ENCODE results near the gene LTN1. TPM values are rescaled to one million over a fixed set of nuclear protein-coding genes. Genes with fewer than 3 reads are reported as not detected.

LTN1 gene
- total and polyA plus RNA-seq, 2 donors from 2014 or later: 3.6 to 25.0 TPM

DNA sequence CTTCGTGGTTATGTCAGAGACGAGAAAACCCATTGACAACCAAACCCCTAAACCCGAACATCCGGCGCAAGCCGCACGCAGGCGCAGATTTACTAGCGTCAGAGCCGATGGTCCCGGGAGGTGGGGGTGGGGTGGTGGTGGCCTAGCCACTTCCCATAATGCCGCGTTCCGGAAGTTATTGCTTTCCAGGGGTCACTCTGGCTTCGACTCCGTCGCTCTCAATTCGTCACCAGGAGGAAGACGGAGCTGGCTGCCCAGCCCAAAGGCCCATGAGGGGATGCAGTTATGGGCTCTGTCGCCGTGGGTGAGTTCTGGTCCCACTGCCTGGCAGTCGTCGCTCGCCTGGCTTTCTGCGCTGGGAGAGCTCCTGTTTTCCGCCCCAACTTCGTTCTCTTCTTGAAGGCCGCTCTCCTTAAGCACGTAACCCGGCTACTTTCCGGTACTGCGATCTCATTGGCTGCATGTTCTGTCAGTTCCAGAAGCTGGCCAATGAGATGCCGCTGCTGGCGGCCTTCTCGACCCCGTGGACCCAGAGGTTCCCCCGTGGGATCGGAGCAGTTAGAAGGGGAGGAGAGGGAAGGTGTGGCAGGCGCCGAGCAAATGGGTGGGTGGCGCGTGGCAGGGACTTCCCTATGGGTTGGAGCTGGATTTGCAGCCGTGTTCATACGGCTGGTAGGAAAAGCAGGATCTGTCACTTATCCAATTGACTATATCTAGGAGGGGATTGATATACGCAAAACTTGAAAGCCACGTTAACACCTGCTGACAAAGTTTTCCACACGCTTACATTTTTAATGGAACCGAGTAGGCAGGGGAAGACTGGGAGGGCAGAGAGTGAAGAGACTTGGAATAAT, 32.0 kb upstream of the LTN1 start, which contains the start of gene USP16:
Gene USP16 (plus strand): TSS at position 195 of the 854 bp plus-strand sequence. CDS start 3,246 bp downstream, outside the sequence.
- Histone ChIP-seq H3K27ac (ENCODE audit: low read depth in 2 of 2, low read length in 2 of 2) (peak within 1 kb of the TSS; percentile 99 to 100), H3K9me3 (ENCODE audit: control insufficient read depth in 2 of 3, insufficient read depth in 1 of 3, low read length in 3 of 3) (no peaks in the 10 kb centered on the region), H3K4me1 (ENCODE audit: control insufficient read depth in 2 of 3, insufficient read depth in 2 of 3, low read depth in 1 of 3, low read length in 3 of 3) (peaks cover 0 to 6% (median 5%) of the 10 kb centered on the region in 3 donors), H3K4me3 (ENCODE audit: low read length in 3 of 3) (peak within 1 kb of the TSS; percentile 90 to 94 (median 94)), H3K27me3 (ENCODE audit: control insufficient read depth, insufficient read depth, low read length) (no peaks in the 10 kb centered on the region), H3K36me3 (ENCODE audit: control insufficient read depth in 2 of 3, insufficient read depth in 3 of 3, low read length in 3 of 3) (no peaks in the 10 kb centered on the region), H3K9ac (ENCODE audit: low read length in 3 of 3) (peak within 1 kb of the TSS; percentile 87 to 97 (median 91))
- FAIRE-seq (peak; percentile 27), DNase-seq (peak; percentile 97 to 99 (median 98))
- intact Hi-C loops (cut with DNase I): no loop called here
- TF ChIP-seq, protein P1, sequence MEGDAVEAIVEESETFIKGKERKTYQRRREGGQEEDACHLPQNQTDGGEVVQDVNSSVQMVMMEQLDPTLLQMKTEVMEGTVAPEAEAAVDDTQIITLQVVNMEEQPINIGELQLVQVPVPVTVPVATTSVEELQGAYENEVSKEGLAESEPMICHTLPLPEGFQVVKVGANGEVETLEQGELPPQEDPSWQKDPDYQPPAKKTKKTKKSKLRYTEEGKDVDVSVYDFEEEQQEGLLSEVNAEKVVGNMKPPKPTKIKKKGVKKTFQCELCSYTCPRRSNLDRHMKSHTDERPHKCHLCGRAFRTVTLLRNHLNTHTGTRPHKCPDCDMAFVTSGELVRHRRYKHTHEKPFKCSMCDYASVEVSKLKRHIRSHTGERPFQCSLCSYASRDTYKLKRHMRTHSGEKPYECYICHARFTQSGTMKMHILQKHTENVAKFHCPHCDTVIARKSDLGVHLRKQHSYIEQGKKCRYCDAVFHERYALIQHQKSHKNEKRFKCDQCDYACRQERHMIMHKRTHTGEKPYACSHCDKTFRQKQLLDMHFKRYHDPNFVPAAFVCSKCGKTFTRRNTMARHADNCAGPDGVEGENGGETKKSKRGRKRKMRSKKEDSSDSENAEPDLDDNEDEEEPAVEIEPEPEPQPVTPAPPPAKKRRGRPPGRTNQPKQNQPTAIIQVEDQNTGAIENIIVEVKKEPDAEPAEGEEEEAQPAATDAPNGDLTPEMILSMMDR (IDR thresholded peaks at IDR 0.05; ENCODE audit: borderline replicate concordance, extremely low read depth, insufficient read depth): no peak

DNA sequence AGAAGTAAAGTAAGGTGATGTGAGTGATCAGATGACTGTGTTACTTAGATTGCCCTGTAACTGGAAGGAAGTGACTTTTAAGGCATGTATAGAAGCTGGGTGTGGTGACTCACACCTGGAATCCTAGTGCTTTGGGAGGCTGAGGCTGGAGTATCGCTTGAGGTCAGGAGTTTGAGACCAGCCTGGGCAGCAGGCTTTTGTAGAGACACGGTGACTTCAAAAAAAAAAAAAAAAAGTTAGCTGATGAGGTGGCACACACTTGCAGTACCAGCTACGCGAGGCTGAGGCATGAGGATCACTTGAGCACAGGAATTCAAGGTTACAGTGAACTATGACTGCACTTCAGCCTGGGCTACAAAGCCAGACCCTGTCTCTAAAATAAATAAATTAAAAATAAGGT, 29.5 kb upstream of the LTN1 start:
- no peaks in the 10 kb centered on the region for H3K27me3 ChIP-seq (ENCODE audit: control insufficient read depth, insufficient read depth, low read length)
- TF ChIP-seq, protein P1 (IDR thresholded peaks at IDR 0.05; ENCODE audit: borderline replicate concordance, extremely low read depth, insufficient read depth): no peak
- H3K9me3 ChIP-seq (ENCODE audit: control insufficient read depth in 2 of 3, insufficient read depth in 1 of 3, low read length in 3 of 3): no peaks in the 10 kb centered on the region
- H3K36me3 ChIP-seq (ENCODE audit: control insufficient read depth in 2 of 3, insufficient read depth in 3 of 3, low read length in 3 of 3): no peaks in the 10 kb centered on the region
- peaks cover 0 to 17% (median 5%) of the 10 kb centered on the region in 3 donors for H3K4me1 ChIP-seq (ENCODE audit: control insufficient read depth in 2 of 3, insufficient read depth in 2 of 3, low read depth in 1 of 3, low read length in 3 of 3)
- no peak overlapping the region for H3K4me3 ChIP-seq (ENCODE audit: low read length in 3 of 3)
- H3K27ac ChIP-seq (ENCODE audit: low read depth in 2 of 2, low read length in 2 of 2): no peak overlapping the region
- no peak overlapping the region for H3K9ac ChIP-seq (ENCODE audit: low read length in 3 of 3)
- intact Hi-C loops (cut with DNase I): no loop called here
- DNase-seq (no peak), FAIRE-seq (no peak)

- H3K4me3 ChIP-seq (ENCODE audit: low read length in 3 of 3): peak overlapping the region; percentile 86 to 97 (median 95)
- H3K4me1 ChIP-seq (ENCODE audit: control insufficient read depth in 2 of 3, insufficient read depth in 2 of 3, low read depth in 1 of 3, low read length in 3 of 3): peaks cover 0 to 14% (median 0%) of the 10 kb centered on the region in 3 donors
- H3K27me3 ChIP-seq (ENCODE audit: control insufficient read depth, insufficient read depth, low read length): no peaks in the 10 kb centered on the region
- intact Hi-C loops (cut with DNase I): no loop called here
- FAIRE-seq (no peak), DNase-seq (peak in 2 of 5 donors; percentile 13 to 14)
- H3K9ac ChIP-seq (ENCODE audit: low read length in 3 of 3): peak overlapping the region; percentile 80 to 86 (median 85)
- H3K27ac ChIP-seq (ENCODE audit: low read depth in 2 of 2, low read length in 2 of 2): peak overlapping the region in 1 of 2 donors; percentile 60
- H3K36me3 ChIP-seq (ENCODE audit: control insufficient read depth in 2 of 3, insufficient read depth in 3 of 3, low read length in 3 of 3): no peaks in the 10 kb centered on the region
- TF ChIP-seq, protein P1 (IDR thresholded peaks at IDR 0.05; ENCODE audit: borderline replicate concordance, extremely low read depth, insufficient read depth): no peak
- no peaks in the 10 kb centered on the region for H3K9me3 ChIP-seq (ENCODE audit: control insufficient read depth in 2 of 3, insufficient read depth in 1 of 3, low read length in 3 of 3)
Observed at GRCh38 chr21:29018540-29018939, 25.9 kb upstream of the LTN1 start.

All from kidney (tissue), 14 donors.